Mesenchymal stem cell (in vitro differentiated cells and primary cell): ENCODE data around the gene SH3RF2.

Experiments
- DNase-seq: peaks from one replicate; pipeline ENCODE4 v3.0.0-alpha.2; 2013
- H2AFZ ChIP-seq: one replicate; pipeline ENCODE4 v1.6.1; 2013; ENCODE audit warnings: low read depth, mild to moderate bottlenecking, control low read depth, inconsistent platforms, low read length, moderate library complexity
- H2AK5ac ChIP-seq: 2 replicates; pipeline ENCODE4 v1.6.1; 2013; ENCODE audit warnings: low read length, moderate library complexity, mild to moderate bottlenecking, inconsistent platforms; ENCODE audit not compliant: severe bottlenecking
- H2BK120ac ChIP-seq: one replicate; pipeline ENCODE4 v1.6.1; 2013; ENCODE audit warnings: low read depth, mild to moderate bottlenecking, inconsistent platforms, low read length, moderate library complexity
- H2BK12ac ChIP-seq, 2 experiments: one replicate each; pipeline ENCODE4 v1.6.1; 2013; ENCODE audit warnings: inconsistent platforms in 2 of 2, low read length in 2 of 2, mild to moderate bottlenecking in 2 of 2, moderate library complexity in 2 of 2, control low read depth in 1 of 2
- H2BK15ac ChIP-seq: one replicate; pipeline ENCODE4 v1.6.1; 2013; ENCODE audit warnings: mild to moderate bottlenecking, low read depth, inconsistent platforms; ENCODE audit not compliant: poor library complexity, severe bottlenecking
- H2BK5ac ChIP-seq: 2 replicates; pipeline ENCODE4 v1.6.1; 2013; ENCODE audit warnings: low read depth, mild to moderate bottlenecking, low read length, control low read depth, inconsistent platforms; ENCODE audit not compliant: poor library complexity, severe bottlenecking
- H3K14ac ChIP-seq, 2 experiments: one replicate each; pipeline ENCODE4 v1.6.1; 2013; ENCODE audit warnings: inconsistent platforms in 2 of 2, low read length in 2 of 2, control low read depth in 1 of 2, mild to moderate bottlenecking in 1 of 2, moderate library complexity in 1 of 2
- H3K18ac ChIP-seq, 2 experiments: one replicate each; pipeline ENCODE4 v1.6.1; 2013; ENCODE audit warnings: inconsistent platforms in 2 of 2, low read length in 2 of 2, control low read depth in 1 of 2, low read depth in 1 of 2, mild to moderate bottlenecking in 1 of 2
- H3K23ac ChIP-seq, 2 experiments: one replicate each; pipeline ENCODE4 v1.6.1; 2013; ENCODE audit warnings: inconsistent platforms in 2 of 2, low read length in 2 of 2, mild to moderate bottlenecking in 2 of 2, moderate library complexity in 2 of 2, control low read depth in 1 of 2
- H3K27ac ChIP-seq: 2 replicates; pipeline ENCODE4 v1.5.1; 2013; ENCODE audit warnings: mild to moderate bottlenecking, moderate library complexity, low read length, control low read depth, inconsistent platforms; ENCODE audit not compliant: poor library complexity, severe bottlenecking
- H3K27me3 ChIP-seq, 2 experiments: 2 replicates each; pipeline versions ENCODE4 v1.6.1 to v1.7.0; 2013; ENCODE audit warnings: low read length in 2 of 2, mild to moderate bottlenecking in 2 of 2, moderate library complexity in 2 of 2, control low read depth in 1 of 2, inconsistent platforms in 1 of 2; ENCODE audit not compliant: control insufficient read depth in 1 of 2, insufficient read depth in 1 of 2
- H3K36me3 ChIP-seq, 2 experiments: 2 replicates each; pipeline versions ENCODE4 v1.6.1 to v1.7.0; 2013; ENCODE audit warnings: low read length in 2 of 2, control low read depth in 1 of 2, inconsistent platforms in 1 of 2, low read depth in 1 of 2, mild to moderate bottlenecking in 1 of 2; ENCODE audit not compliant: insufficient read depth in 2 of 2, control insufficient read depth in 1 of 2
- H3K4ac ChIP-seq, 2 experiments: one replicate each; pipeline ENCODE4 v1.6.1; 2013; ENCODE audit warnings: inconsistent platforms in 2 of 2, low read length in 2 of 2, mild to moderate bottlenecking in 2 of 2, moderate library complexity in 2 of 2, control low read depth in 1 of 2, low read depth in 1 of 2
- H3K4me1 ChIP-seq: 2 replicates; pipeline ENCODE4 v1.6.1; 2013; ENCODE audit warnings: low read depth, low read length, control low read depth; ENCODE audit not compliant: control insufficient read depth, insufficient read depth
- H3K4me2 ChIP-seq: 2 replicates; pipeline ENCODE4 v1.6.1; 2013; ENCODE audit warnings: low read length, mild to moderate bottlenecking, inconsistent platforms; ENCODE audit not compliant: poor library complexity, severe bottlenecking
- H3K4me3 ChIP-seq, 2 experiments: 2 replicates each; pipeline versions ENCODE4 v1.5.1 to v1.7.0; 2013; ENCODE audit warnings: low read length in 2 of 2, mild to moderate bottlenecking in 2 of 2, control low read depth in 1 of 2, low read depth in 1 of 2; ENCODE audit not compliant: insufficient read depth in 1 of 2
- H3K79me1 ChIP-seq: replicated peaks from 2 replicates; pipeline ENCODE4 v1.6.1; 2013; ENCODE audit warnings: mild to moderate bottlenecking, control low read depth, low read length, inconsistent platforms; ENCODE audit not compliant: poor library complexity, severe bottlenecking
- H3K9ac ChIP-seq: 2 replicates; pipeline ENCODE4 v1.7.0; 2013; ENCODE audit warnings: mild to moderate bottlenecking, low read length, moderate library complexity
- H3K9me3 ChIP-seq: 2 replicates; pipeline ENCODE4 v1.7.0; 2013; ENCODE audit warnings: mild to moderate bottlenecking, low read length; ENCODE audit not compliant: control insufficient read depth
- H4K8ac ChIP-seq: one replicate; pipeline ENCODE4 v1.6.1; 2013; ENCODE audit warnings: inconsistent platforms, mild to moderate bottlenecking, low read length, moderate library complexity
- H4K91ac ChIP-seq: one replicate; pipeline ENCODE4 v1.6.1; 2013; ENCODE audit warnings: mild to moderate bottlenecking, low read length, inconsistent platforms
- WGBS: methylation state at CpG from one replicate; pipeline ENCODE4 v1.1.7; 2013; ENCODE audit warnings: mixed read lengths; 5-methylcytosine and 5-hydroxymethylcytosine counted together

SH3RF2 gene

DNA sequence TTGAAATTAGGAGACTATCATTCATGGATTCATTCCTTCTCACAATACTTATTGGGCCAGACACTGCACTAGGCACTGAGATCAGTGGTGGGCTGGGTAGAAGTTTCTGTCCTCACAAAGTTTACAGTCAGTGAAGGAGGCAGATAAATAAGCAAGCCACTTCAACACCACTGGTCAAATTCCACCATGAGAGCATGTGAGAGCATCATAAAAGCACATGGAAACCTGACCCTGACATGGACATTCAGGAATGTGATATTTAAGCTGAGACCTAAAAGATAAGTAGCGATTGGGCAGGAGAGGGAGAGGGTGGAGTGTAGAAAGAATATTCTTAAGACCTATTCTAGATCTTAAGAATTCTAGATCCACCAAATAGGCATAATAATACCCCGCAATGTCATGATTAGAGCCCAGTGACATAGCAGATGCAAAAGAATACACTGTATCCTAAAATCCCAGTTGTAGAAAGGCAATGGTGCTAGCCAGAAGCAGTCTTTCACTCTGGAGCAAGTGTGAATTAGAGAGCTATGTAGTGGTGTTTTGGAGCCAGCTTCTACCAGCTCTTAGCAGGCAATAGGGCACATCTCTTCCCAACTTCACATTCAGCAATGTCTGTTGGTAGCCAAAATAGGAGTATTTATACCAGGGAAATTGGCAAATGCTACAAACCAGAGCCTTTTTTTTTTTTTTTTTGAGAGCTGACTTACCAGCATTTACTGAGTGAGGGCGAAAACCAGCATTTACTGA, 46.4 kb downstream of the SH3RF2 start:
- peak overlapping the region in 1 of 2 experiments; percentile 16 for H3K18ac ChIP-seq
- peak overlapping the region; percentile 10 for H2AK5ac ChIP-seq
- H2BK12ac ChIP-seq: no peak overlapping the region
- no peak for DNase-seq
- H2BK5ac ChIP-seq: no peak overlapping the region
- H3K79me1 ChIP-seq: no peaks in the 10 kb centered on the region
- no peak overlapping the region for H4K91ac ChIP-seq
- H3K9ac ChIP-seq: no peak overlapping the region
- H3K27ac ChIP-seq: no peak overlapping the region
- H3K4me1 ChIP-seq: peaks cover 2% of the 10 kb centered on the region
- H3K36me3 ChIP-seq: no peaks in the 10 kb centered on the region
- no peak overlapping the region for H3K4ac ChIP-seq
- no peak overlapping the region for H3K14ac ChIP-seq
- no peaks in the 10 kb centered on the region for H3K9me3 ChIP-seq
- no peak overlapping the region for H3K23ac ChIP-seq
- 100% methylated on average over 3 of the region's 3 CpGs for WGBS
- no peak overlapping the region for H3K4me3 ChIP-seq
- no peak overlapping the region for H4K8ac ChIP-seq
- H2AFZ ChIP-seq: no peak overlapping the region
- no peak overlapping the region for H3K4me2 ChIP-seq
- no peak overlapping the region for H2BK15ac ChIP-seq
- no peaks in the 10 kb centered on the region for H3K27me3 ChIP-seq
- no peak overlapping the region for H2BK120ac ChIP-seq

DNA sequence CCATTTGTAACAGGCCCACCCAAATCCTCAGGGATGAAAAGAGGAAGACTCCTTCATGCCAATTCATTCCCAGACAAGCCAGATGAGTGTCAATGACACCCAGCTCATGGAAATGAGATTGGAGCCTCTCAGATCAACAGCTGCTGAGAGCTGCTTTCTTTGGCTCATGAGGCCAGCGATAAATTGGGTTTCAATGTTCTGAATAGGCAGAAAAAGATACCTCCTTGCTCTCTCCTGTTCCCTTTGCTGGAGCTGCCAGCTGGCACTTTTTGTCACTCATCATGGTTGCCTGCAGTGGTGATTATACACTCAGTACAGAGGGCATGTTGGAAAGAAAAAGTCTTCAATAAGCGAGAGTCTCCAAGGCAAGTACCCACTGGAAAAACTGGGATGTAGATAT, 47.1 kb downstream of the SH3RF2 start:
- no peaks in the 10 kb centered on the region for H3K9me3 ChIP-seq
- no peak overlapping the region for H2BK12ac ChIP-seq
- no peak overlapping the region for H2BK15ac ChIP-seq
- H3K4me3 ChIP-seq: no peak overlapping the region
- no peak overlapping the region for H3K9ac ChIP-seq
- H4K8ac ChIP-seq: no peak overlapping the region
- H3K79me1 ChIP-seq: no peaks in the 10 kb centered on the region
- no peak overlapping the region for H3K27ac ChIP-seq
- peak overlapping the region; percentile 75 for H2AK5ac ChIP-seq
- no peaks in the 10 kb centered on the region for H3K27me3 ChIP-seq
- H4K91ac ChIP-seq: no peak overlapping the region
- 100% methylated on average over 2 of the region's 2 CpGs for WGBS
- H3K14ac ChIP-seq: no peak overlapping the region
- H3K18ac ChIP-seq: no peak overlapping the region
- H3K4me2 ChIP-seq: no peak overlapping the region
- H3K4ac ChIP-seq: no peak overlapping the region
- no peaks in the 10 kb centered on the region for H3K36me3 ChIP-seq
- no peak for DNase-seq
- peaks cover 2% of the 10 kb centered on the region for H3K4me1 ChIP-seq
- H2AFZ ChIP-seq: no peak overlapping the region
- no peak overlapping the region for H2BK120ac ChIP-seq
- no peak overlapping the region for H2BK5ac ChIP-seq
- H3K23ac ChIP-seq: no peak overlapping the region

DNA sequence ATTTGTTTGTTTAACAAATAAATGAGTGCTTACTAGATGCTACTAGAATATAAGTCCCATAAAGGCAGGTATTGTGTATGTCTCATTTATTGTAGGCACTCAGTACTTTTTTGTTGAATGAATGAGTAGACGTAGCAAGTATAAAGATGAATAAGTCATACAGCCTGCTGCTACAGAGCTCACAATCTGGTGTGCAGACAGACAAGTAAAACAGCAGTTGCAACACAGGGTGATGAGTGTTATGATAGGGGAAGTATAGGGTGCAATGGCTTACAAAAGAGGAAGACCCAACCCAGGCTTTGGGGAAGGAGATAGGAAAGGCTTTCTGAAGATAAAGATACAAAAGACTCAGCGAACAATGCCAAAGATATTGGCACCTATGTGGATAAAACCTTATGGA, 47.7 kb downstream of the SH3RF2 start:
- Histone ChIP-seq H2BK120ac (no peak overlapping the region), H2AFZ (no peak overlapping the region), H3K9me3 (no peaks in the 10 kb centered on the region), H3K18ac (no peak overlapping the region), H3K36me3 (no peaks in the 10 kb centered on the region), H4K91ac (no peak overlapping the region), H3K4me1 (peaks cover 2% of the 10 kb centered on the region), H3K23ac (no peak overlapping the region), H2BK15ac (no peak overlapping the region), H3K4ac (no peak overlapping the region), H3K4me3 (no peak overlapping the region), H3K4me2 (no peak overlapping the region), H3K27me3 (no peaks in the 10 kb centered on the region), H2BK12ac (no peak overlapping the region), H3K9ac (no peak overlapping the region), H3K14ac (no peak overlapping the region), H3K79me1 (no peaks in the 10 kb centered on the region), H2AK5ac (no peak overlapping the region), H2BK5ac (no peak overlapping the region), H4K8ac (no peak overlapping the region), H3K27ac (no peak overlapping the region)
- DNase-seq: no peak
- 95% methylated on average over 2 of the region's 2 CpGs for WGBS

GRCh38 chr5:145987856-145988255, 51.5 kb downstream of the SH3RF2 start:
- Histone ChIP-seq H3K14ac (no peak overlapping the region), H3K27me3 (no peaks in the 10 kb centered on the region), H4K8ac (no peak overlapping the region), H3K4me1 (no peaks in the 10 kb centered on the region), H4K91ac (no peak overlapping the region), H3K36me3 (no peaks in the 10 kb centered on the region), H2BK12ac (no peak overlapping the region), H2BK15ac (no peak overlapping the region), H3K4me3 (no peak overlapping the region), H2BK120ac (no peak overlapping the region), H2AFZ (no peak overlapping the region), H3K4ac (no peak overlapping the region), H3K27ac (no peak overlapping the region), H3K79me1 (no peaks in the 10 kb centered on the region), H2BK5ac (no peak overlapping the region), H3K4me2 (no peak overlapping the region), H3K9ac (no peak overlapping the region), H2AK5ac (no peak overlapping the region), H3K18ac (no peak overlapping the region), H3K9me3 (no peaks in the 10 kb centered on the region), H3K23ac (no peak overlapping the region)
- no peak for DNase-seq
- 73% methylated on average over 1 of the region's 1 CpG for WGBS
